Measurements from ENCODE around the gene B3GLCT. TPM values are rescaled to one million over a fixed set of nuclear protein-coding genes. Genes with fewer than 3 reads are reported as not detected.
"Not testable (repeated sequence)": the region's sequence is repeated elsewhere in the genome, so short reads cannot be mapped to it uniquely, and the experiment has no call there.

Gene B3GLCT
- total RNA-seq, 1 donor from 2014 or later = 25.0 TPM

DNA sequence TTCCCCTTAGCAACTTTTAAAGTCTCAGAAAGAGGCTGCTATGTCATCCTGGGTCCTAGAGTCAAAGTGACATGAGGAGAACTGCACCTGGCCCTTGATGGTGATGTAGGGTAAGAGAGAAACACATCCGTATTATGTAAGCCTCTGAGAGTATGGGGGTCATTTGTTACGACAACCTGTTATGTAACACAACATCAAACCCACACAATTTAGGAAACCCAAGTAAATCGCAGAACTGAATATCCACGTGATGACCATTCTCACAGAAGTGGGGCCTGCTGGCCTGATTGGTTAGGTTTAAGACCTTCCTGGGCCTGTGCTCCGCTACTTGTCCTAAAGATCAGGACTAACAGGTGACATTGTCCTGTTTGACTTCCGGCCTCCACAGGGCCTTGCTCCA, 15.3 kb upstream of the B3GLCT start:
- DNase-seq (ENCODE audit: low read depth in 2 of 2) = no peak

DNA sequence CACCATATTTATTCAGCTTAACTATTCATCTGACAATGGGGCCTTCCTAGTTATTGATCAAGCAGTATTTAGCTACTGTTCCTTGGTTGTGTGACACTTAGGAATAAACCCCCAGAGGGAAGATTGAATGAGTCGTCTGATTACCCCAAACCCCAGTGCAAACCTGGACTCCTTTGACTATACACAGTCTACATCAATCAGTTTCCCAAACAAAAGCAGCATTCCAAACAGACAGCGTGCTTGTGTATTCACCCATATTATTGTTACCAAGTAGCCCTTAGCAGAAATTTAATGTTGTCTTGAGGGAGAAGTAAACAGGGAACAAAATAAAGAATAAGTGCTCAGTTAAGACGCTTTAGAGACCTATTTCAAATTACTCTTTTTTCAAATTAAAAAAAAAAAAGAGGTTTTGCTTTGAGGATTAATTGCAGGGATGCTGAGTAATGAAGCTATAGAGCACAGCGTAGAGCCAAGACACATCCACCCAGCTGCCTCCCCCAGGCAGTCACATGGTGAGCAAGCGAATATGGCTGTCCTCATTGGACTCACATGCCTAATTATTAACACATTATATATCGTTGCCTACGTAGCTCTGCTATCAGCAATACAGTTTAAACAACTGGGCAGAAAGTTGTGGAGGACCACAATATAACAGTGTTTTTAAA, 14.7 kb upstream of the B3GLCT start:
- no peak for DNase-seq (ENCODE audit: low read depth in 2 of 2)

DNA sequence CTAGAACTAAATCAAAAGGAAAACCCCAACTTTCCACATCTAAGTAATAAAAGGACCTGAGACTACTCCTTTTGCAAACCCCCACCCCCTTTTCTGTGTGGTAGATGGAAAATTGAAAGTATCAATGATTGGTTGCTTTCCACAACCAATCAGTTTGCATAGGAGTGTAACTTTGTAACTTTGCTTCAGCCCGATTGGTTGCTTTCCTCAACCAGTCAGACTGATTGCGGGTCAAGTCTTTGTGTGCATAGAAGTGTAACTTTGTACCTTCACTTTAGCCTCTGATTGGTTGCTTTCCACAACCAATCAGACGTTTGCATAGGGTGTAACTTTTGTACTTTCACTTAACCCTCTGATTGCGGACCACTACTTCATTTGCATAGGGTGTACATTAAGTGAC, 8.0 kb upstream of the B3GLCT start:
- DNase-seq (ENCODE audit: low read depth in 2 of 2) = no peak

DNA sequence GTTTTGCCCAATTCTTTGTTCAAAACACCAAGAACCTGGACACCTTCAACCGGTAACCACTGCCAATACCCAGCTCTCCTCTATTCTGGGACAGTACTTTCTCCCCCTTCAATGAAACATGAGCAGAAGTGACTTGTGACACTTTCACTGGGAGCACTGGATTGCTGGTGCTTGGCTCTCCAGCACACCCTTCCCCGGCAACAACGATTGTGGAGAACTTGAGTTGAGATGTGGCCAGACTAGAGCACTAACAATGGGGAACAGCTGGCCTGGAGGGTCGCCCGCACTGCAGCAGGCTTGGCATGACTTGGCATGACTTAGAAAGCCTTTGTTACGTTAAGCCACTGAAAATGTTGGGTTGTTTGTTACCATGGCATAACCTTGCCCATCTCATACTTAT, 7.5 kb upstream of the B3GLCT start:
- DNase-seq (ENCODE audit: low read depth in 2 of 2) = no peak

DNA sequence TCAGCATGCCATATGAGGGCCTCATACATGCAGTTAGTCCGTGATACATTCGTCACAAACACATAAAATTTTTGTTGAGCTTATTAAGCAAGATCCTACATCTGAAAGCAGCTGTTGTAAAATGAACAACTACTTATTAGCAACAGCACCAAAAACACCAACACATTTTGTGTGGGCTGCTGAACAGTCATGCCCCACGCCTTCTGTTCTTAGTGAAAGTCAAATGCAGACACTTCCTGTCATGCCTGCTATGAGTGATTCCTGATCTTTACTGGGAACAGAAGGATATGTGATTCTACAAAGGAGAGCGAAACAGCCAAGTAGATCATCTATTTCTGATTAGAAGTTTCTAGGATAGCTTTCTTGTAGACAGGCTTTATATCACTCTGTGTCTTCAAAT, 4.2 kb upstream of the B3GLCT start:
- peak in 1 of 2 donors; percentile 10 for DNase-seq (ENCODE audit: low read depth in 2 of 2)

DNA sequence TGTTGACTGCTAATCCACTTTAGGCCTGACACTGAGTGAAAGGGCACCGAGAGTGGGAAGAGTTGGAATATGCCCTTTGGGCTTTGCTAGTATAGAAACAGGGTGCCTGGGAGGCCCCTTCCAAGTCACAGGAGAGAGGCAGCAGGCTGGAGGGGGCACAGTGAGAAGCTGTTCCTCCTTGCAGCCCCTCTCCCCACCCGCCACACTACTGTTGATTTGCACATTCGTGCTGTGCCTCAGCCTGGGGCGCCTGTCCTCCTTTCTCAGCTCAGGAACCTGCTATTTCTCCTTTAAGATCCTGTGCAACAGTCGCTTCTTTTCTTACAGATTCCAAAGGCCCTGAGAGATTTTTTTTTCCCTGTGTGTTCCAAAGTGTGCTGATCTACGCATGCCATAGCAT, 2.8 kb upstream of the B3GLCT start:
- no peak for DNase-seq (ENCODE audit: low read depth in 2 of 2)

DNA sequence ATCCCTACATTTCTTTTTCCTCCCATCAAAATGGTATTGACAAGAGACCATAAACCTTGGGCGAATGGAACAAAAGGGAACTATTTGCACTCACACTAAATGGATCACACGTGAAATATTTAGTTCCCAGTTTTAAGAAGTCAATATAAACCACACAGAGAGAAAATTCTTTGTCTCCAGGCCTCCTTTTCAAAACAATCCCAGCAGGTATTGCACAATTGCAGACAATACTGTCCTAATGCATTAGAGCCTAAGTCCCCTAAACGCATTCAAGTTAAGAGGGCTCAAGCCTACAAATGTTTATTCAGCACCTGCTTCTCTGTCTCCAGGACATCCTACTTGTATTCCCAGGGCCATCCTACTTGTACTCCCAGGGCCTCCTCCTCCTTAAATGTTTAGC, 1.3 kb upstream of the B3GLCT start:
- no peak for DNase-seq (ENCODE audit: low read depth in 2 of 2)

DNA sequence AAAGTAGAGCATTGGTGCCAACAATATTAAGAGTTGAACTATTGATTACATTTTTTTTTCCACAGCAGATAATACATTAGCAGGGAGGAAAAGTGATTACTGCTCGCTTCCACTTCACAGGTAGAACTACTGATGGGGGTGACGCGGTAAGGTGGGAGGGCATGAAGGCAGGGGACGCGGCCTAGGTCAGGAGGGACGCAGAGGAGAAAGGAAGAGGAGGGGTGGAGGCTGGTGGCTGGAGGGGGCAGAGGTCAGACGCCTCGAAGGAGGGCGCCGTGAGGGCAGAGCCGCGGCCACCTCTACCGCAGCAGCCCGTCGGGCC, 287 bp upstream of the B3GLCT start:
- no peak for DNase-seq (ENCODE audit: low read depth in 2 of 2)

DNA sequence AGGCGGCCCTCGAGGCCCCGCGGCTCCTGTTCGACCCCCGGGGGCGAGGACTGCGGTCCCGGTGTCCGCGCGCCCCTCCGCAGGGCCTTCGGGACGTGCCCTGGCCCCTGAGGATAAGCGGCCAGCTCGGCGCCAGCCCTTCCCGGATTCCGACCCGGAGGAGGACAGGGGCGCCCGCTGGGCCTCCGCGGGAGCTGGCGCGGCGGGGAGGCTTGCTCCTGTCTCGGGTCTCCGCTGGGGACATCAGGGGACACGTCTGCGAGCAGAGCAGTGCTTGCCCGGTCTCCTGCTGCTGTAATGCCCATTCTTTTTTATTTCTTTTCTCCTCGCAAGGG, 829 bp downstream of the B3GLCT start:
- peak in 1 of 2 donors; percentile 51 for DNase-seq (ENCODE audit: low read depth in 2 of 2)

DNA sequence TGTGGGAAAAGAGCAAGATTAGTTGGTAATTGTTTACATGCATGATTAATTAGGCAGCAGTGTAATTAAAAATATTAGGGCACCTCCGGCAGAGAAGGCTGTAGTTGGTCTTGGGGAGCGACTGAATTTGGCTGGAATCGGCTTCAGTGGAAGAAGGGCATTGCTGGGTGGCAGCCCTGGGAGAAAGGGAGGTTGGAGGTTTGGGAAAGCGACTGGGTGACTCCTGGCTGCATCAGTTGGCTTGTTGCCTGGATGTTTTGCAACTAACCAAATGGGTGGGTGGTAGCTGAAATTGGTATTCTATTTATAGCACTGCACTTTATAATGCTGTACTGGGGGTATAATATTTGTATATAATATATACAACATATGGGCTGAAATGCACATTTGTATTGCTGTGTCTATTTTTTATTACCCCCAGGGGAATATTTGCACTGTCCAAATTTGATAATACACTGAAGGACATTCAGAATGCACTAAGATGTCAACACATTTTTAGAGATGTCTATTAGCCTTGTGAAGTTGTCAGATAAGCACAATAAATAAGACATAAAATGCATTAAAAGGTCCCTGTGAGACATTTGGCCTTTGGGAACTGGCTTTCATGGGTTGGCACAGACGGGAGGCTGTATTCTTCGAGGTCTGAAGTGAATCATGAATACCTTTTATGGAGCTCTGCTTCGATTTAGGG, 1.7 kb downstream of the B3GLCT start:
- DNase-seq (ENCODE audit: low read depth in 2 of 2) = peak in 1 of 2 donors; percentile 29

DNA sequence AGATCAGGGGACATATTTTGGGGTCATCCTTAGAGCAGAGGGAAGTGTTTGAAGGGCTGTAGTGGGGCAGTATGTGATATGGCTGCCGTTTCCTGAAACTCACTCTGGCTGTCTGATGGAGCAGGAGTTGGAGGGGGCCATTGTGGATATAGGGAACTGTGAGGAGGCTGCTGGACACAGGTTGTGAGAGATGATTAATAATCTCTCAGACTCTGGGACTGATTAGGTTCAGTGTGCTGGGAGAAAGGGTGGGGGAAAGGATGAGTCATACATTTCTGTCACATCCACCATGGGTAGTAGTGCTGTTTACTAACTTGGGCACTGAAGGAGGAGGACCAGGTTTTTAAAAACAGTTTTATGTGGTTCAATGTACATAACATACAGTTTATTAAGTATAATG, 4.8 kb downstream of the B3GLCT start:
- DNase-seq (ENCODE audit: low read depth in 2 of 2) = peak; percentile 72 to 74

DNA sequence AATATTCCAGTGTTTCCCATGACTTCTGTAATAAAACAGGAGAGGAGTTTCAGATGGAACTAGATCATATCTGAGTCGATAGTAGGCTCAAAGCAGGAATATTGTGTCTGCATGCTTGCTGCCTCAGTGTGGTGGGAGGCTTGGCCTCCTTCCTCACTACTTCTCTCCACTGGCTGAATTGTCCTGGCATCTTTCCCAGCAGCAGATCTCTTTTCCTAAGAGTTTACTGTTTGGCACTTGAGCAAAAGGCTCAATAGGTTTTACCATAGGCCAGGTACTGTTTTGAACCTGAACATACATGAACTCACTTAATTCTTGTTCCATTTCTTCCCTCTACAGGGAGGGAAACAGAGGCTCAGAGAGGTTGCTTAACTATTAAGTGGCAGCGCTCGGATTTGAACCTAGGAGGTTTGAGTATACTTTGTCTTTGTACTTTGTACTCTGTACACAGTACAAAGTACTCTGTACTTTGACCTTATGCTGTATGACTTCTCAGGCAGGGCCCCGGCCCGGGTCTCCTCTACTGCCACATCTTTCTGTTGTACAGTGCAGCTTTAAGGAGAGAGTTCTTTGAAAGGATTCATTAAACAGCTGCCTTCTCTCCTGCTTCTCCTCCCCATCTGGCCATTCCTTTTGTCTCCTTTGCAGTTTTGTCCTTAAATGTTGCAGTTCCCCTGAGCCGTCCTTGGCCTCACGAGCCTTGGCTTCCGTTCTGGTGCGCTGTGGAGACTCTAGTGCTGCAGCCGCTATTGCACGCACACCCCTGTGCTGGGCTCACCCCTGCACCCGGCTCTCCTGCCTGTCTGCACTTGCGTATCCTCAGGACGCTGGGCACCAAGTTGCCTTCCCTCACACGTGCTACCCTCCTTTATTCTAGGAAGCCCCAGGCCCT, 8.1 kb downstream of the B3GLCT start:
- DNase-seq (ENCODE audit: low read depth in 2 of 2) = no peak

DNA sequence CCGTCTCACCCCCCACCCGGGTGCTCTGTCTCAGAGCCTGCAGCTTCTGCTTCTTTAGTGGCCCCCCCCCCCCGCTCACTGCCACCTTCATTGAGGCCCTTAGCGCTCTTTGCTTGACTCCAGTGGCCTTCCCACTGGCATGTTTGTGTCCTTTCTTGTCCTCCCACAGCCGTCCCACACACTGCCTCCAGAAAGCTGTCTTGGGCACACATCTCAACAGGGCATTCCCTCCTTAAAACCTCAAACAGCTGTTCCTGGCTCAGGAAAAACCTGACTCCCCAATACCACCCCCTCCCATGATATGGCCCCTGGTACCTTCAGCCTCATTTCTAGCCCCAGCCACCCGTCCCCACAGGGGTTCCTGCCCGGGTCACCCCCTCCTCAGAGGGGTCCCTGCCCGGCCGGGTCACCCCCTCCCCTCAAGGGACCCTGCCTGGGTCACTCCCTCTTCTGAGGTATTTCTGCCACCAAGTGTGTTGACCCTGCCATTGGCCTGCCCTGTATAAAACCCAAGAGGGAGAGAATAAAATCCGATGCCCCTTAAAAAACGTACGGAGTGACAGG, 8.9 kb downstream of the B3GLCT start:
- no peak for DNase-seq (ENCODE audit: low read depth in 2 of 2)

DNA sequence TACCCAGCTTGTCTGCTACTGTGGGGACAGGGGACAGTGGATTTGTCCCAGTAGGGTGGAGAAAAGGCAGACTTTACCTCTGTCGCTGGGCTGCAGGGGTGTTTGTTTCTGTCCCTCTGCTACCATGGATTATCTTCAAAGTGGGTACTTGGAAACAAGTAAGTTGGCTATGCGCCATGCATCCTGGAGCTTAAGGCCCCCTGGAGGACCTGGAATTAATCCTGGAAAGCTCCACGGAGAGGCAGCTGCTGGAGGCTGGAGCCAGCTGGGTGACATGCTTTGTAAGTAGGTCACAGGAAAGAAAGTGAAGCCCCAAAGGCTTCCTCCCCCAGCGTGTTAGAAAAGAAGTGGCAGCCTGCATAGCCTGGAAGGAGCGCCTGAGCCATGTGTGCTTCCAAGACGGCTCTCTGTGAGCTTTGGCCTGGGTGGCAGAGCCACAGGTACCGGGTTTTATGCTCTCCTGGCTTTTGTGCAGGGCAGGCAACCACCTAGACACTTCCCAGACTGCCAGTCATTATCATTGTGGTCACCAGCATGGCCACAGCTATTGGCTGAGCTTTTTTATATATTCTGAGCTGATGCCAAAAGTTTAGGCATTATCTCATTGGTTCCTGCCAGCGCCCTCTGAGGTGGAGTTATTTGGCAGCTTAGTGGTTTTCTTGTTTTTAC, 9.5 kb downstream of the B3GLCT start:
- DNase-seq (ENCODE audit: low read depth in 2 of 2) = peak; percentile 45 to 74

DNA sequence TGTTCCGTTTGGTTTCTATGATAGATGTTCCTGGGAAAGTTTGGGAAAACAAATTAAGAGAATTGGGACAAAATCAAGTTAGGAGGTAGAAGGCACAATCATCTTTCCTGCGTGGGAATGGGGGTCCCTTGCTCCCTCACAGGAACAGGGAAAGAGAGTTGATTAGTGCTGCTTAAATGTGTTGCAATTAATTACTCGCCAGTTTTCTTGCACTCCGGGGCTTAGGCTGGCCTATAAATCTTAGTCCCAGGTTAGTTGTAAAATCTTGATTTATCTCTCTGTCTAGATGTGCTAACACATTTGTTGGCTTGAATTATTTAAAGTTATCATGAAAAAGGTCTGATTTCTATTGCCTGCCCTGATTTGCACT, 10.1 kb downstream of the B3GLCT start:
- no peak for DNase-seq (ENCODE audit: low read depth in 2 of 2)

DNA sequence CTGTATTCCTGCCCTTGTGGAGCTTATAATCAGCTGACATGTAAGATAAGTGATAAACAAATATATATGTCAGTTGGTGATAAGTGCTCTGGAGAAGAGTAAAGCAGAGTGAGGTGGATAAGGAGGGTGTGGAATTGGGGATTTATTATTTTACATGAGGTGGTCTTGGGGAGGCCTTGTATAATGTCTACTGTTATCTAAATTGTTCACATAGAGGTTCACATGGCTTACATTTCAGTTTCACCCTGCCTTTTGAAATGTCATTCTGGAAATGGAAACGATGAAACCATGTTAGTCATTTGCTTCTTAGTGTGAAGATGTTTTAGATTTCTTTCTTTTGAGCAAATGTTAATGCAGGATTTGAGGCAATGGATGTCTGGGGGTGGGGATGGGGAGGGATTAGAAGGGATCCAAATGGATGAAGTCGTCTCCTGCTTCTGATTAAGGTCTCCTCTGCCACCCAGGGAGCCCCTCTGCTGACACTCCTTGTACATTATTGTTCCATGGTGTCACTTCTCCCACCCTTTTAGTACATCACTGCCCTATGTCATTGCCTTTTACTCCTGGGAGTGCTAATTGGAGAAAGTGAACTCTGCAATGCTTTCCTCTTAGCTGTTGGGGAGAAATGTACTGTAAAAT, 14.0 kb downstream of the B3GLCT start:
- no peak for DNase-seq (ENCODE audit: low read depth in 2 of 2)

DNA sequence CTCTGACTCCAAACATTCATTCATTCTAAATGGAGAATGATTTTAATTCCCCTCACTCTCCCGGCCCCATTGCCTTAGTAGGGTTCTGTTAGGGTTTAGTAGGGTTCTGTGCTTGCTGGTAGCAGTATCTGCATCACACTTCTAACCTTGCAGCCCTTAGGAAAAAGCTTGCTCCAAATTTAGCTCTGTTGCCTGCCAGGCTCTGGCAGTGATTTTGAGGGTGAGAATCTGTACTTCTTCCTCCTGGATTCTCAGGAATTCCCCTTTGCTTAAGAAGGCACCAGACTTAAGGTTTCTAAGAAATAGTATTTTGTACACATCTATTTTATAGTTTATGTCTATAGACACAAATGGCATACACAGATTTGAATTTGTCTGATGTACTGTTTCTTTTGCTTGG, 14.7 kb downstream of the B3GLCT start:
- no peak for DNase-seq (ENCODE audit: low read depth in 2 of 2)

DNA sequence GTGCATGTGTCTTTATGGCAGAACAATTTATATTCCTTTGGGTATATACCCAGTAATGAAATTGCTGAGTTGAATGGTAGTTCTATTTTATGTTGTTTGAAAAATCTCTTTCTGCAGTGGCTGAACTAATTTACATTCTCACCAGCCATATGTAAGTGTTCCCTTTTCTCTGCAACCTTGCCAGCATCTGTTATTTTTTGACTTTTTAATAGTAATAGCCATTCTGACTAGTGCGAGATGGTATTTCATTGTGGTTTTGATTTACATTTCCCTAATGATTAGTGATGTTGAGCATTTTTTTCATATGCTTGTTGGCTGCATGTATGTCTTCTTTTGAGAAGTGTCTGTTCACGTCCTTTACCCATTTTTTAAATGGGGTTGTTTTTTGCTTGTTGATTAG, 17.1 kb downstream of the B3GLCT start:
- DNase-seq (ENCODE audit: low read depth in 2 of 2) = not testable (repeated sequence)

DNA sequence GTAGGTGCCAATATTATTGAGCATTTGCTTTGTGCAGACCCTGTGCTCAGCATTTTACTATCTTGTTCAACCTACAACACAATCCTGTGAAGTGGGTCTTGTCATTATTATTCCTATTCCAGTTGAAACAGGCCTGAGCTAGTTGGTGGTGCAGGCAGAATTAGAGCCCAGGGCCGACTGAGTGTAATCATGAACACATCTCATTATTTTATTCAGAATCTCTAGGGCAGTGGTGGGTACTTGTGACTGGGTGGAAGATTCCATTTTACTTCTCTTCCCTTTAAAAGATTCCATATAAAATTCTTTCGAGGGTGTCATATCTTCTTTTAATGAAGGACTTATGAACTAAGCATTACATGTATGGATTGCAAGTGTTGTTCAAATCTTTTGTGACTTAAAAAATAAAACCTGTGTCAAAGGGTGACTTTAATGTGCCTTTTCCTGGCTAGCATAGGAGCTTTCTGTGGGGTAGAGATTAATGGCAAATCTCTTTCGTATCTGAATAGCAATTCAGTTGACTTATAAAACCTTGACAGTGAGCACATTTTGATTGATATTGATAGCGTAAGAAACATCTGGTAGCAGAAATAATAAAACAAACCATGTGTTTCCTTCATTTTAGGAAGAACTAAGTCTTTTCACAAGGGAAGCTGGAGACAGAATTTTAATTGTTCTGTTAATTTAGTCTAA, 20.3 kb downstream of the B3GLCT start:
- DNase-seq (ENCODE audit: low read depth in 2 of 2) = no peak

DNA sequence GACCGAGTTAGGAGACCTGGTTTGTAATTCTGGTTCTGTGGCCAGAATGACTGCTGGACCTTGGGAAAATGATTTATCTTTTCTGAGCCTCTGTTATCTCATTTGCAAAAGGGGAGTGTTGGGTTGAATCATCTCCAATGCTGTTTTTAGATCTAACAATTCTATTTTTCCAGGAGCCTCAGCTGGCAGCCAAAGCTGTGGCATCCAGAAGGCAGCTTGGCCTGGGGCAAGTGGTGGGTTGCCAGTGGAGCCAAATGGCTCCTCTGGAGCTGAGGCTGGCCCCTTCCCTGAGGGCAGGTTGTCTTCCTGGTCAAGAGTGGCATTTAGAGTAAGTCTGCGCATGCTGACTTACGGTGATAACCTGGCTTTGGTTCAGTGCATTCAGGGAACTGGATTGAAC, 21.3 kb downstream of the B3GLCT start:
- no peak for DNase-seq (ENCODE audit: low read depth in 2 of 2)

DNA sequence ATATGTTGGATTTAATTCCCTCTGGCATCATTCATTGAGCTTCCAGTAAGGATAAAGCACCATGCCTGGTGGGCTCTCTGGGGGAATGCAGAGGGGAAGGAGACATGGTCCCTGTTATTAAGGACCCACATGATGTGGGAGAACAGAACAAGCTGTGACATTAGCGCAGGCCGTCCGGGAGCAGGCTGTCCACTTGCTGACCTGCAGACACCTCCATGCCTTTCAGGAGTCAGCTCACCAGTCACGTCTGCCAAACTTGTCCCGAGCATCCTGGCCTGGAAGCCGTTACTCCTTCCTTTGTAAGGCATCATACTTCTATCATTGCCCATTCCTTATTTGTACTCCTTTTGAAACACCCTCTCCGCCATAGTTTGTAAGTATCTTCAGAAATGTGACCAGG, 23.4 kb downstream of the B3GLCT start:
- no peak for DNase-seq (ENCODE audit: low read depth in 2 of 2)

Data from lung microvascular endothelial cell (primary cell).